HG03571 (cell line): ENCODE measurements around the gene CASQ1.

Experiments
- ATAC-seq: cut with Tn5 transposase; IDR thresholded peaks from one replicate; pipeline ENCODE4 v1.9.1; 2021; ENCODE audit not compliant: unreplicated experiment

CASQ1 gene

GRCh38 chr1:160189649-160190625 lies at the start of gene CASQ1:
Gene CASQ1, plus strand, starts transcription at chr1:160190575. Its CDS starts 177 bp downstream, at chr1:160190752.
- ATAC-seq = no peak

GRCh38 chr1:160143695-160144094 lies 46.7 kb upstream of the CASQ1 start:
- ATAC-seq = no peak

- ATAC-seq = no peak
These were observed 45.5 kb upstream of the CASQ1 start for GRCh38 chr1:160144921-160145320.

DNA sequence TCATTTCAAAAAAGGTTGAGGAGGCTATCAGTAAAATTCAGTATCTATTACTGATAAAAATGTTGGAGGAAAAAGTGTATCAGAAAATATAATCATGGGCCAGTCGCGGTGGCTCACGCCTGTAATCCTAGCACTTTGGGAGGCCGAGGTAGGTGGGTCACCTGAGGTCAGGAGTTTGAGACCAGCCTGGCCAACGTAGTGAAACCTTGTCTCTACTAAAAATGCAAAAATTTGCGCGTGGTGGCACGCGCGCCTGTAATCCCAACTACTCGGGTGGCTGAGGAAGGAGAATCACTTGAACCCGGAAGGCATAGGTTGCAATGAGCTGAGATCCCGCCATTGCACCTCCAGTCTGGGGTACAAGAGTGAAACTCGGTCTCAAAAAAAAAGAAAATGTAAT lies 44.3 kb upstream of the CASQ1 start:
- ATAC-seq = no peak

GRCh38 chr1:160148121-160148520 lies 42.3 kb upstream of the CASQ1 start:
- ATAC-seq = no peak

- ATAC-seq = no peak
These were observed 41.1 kb upstream of the CASQ1 start for GRCh38 chr1:160149233-160149632.

DNA sequence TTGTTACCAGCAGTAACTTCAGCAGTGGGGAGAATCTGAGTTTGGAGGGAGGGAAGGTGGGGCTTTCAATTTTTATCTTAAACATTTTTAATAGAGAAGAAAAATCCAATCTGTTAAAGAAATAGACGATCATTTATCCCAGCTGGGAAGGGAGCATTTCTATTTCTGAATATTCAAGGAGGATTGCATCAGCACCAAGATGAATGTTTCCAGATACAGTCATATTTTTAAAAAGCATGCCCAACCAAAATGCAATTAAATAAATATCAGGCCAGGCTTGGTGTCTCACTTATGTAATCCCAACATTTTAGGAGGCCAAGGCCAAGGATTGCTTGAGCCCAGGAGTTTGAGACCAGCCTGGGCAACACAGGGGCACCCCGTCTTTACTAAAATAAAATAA lies 40.7 kb upstream of the CASQ1 start:
- ATAC-seq = no peak

GRCh38 chr1:160151303-160151702 lies 39.1 kb upstream of the CASQ1 start, which contains the start of gene ATP1A4:
Gene ATP1A4, plus strand, starts transcription at chr1:160151603. Its CDS starts 438 bp downstream, at chr1:160152041.
- ATAC-seq = no peak

- ATAC-seq = no peak
These were observed 35.6 kb upstream of the CASQ1 start for GRCh38 chr1:160154790-160155189.

DNA sequence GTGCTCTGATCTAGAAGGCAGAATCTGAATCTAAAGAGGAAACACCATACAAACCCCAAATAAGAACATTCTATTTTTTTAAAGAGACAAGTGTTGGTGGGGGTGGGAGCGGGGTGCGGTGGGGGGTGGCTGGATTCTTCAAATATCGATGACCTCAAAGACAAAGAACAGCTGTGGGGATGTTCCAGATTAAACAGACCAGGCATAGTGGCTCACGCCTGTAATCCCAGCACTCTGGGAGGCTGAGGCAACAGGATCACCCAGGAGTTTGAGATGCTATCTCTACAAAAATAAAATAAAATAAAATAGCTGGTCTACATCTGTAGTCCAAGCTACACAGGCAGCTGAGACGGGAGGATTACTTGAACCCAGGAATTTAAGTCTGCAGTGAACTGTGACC lies 34.0 kb upstream of the CASQ1 start:
- no peak for ATAC-seq

DNA sequence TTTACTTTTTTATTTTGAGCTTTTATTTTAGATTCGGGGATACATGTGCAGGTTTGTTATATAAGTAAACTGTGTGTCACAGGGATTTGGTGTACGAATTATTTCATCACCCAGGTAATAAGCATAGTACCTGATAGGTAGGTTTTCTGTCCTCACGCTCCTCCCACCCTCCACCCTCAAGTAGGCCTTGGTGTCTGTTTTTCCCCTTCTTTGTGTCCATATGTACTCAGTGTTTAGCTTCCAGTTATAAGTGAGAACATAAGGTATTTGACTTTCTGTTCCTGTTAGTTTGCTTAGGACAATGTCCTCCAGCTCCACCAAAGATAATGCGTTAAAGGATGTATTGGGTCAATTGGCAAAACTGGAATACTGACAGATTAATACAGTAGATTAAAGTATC lies 33.2 kb upstream of the CASQ1 start:
- no peak for ATAC-seq

DNA sequence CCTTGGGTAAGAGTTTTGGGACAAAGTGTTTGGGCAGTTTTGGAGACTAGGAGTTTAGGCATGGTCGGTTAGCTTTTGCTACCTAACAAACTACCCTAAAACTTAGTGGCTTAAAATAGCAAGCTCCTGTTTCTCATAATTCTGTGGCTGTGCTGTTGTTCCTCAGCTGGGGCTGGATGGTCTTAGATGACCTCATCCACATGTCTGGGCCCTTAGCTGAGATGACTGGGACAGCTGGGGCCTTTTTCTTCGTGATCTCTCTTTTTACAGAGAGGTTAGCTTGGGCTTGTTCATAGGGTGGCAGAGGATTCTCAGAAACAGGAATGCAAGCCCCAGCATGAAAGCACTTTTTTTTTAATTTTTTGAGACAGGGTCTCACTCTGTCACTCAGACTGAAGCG lies 32.3 kb upstream of the CASQ1 start:
- no peak for ATAC-seq

- no peak for ATAC-seq
These were observed 31.8 kb upstream of the CASQ1 start for GRCh38 chr1:160158534-160158933.

GRCh38 chr1:160159846-160160245 lies 30.5 kb upstream of the CASQ1 start:
- ATAC-seq = no peak

- ATAC-seq = no peak
These were observed 28.2 kb upstream of the CASQ1 start for GRCh38 chr1:160161965-160162705.

GRCh38 chr1:160162931-160163330 lies 27.4 kb upstream of the CASQ1 start:
- ATAC-seq = no peak

DNA sequence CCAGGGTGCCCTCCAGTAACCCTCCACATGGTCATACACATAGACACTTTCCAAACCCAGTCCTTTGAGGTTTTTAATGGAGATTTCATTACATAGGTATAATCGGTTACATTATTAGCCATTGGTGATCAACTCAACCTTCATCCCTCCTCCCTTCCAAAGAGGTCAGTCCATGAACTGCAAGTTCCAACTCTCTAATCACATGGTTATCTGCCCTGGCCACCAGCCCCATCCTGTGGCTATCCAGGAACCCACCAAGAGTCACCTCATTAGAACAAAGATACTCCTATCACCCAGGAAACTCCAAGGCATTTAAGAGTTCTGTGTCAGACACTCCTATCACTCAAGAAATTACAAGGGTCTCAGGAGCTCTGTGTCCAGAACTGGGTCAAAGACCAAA lies 26.8 kb upstream of the CASQ1 start:
- ATAC-seq = no peak

DNA sequence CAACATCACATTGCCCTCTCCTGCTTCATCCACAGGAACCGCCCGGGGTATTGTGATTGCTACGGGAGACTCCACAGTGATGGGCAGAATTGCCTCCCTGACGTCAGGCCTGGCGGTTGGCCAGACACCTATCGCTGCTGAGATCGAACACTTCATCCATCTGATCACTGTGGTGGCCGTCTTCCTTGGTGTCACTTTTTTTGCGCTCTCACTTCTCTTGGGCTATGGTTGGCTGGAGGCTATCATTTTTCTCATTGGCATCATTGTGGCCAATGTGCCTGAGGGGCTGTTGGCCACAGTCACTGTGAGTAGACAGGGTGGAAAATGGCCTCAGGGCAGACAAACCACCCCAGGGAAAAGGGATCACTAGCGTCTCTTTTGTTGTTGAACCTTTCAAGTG lies 26.3 kb upstream of the CASQ1 start:
- no peak for ATAC-seq

GRCh38 chr1:160166166-160166868 lies 24.1 kb upstream of the CASQ1 start:
- ATAC-seq = no peak

DNA sequence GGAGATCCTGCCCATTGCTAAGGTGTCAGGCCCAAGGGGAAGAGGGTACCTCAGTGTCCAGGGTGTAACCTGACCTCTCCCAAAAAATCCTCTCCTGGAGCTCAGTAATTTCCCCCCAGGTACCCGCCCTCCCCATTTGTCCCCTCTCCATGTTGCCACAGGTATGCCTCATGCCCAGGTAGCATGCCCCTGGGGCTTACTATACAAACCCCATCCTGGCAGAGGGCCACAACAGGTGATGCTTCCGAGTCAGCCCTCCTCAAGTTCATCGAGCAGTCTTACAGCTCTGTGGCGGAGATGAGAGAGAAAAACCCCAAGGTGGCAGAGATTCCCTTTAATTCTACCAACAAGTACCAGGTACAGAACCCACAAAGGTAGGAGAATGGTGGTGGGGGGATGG lies 23.3 kb upstream of the CASQ1 start:
- ATAC-seq = no peak

- ATAC-seq = no peak
These were observed 22.8 kb upstream of the CASQ1 start for GRCh38 chr1:160167580-160167979.
